HepG2 (cell line): ENCODE measurements around the gene PRSS23. TPM values are rescaled to one million over a fixed set of nuclear protein-coding genes. Genes with fewer than 3 reads are reported as not detected.

Experiments used
- ATAC-seq: fragments of 200-7000 bp; cut with Tn5 transposase; 3 replicates; pipeline ENCODE4 v1.9.1; 2020; ENCODE audit warnings: mild to moderate bottlenecking, moderate library complexity
- BruUV-seq: library from RNA; stranded (reverse); fragments of 400-500 nt; replicated peaks from 2 replicates; lab custom pipeline; 2021; lab: Mats Ljungman, UMichigan
- CTCF ChIA-PET: fragments of 300-600 bp; formaldehyde crosslinking; extraction: SDS; loops from one replicate; lab custom pipeline; 2021; ENCODE audit warnings: low total read pairs, inconsistent platforms, low intra/inter-chr PET ratio; lab: Yijun Ruan, JAX
- POLR2A ChIA-PET: fragments of 350-600 bp; sonication (Branson Sonifier 250); formaldehyde crosslinking; loops from one replicate; lab custom pipeline; 2020; ENCODE audit warnings: antibody characterized with exemption, inconsistent platforms; lab: Yijun Ruan, JAX
- DNase-seq: peaks from one replicate; pipeline ENCODE4 v3.0.0-alpha.2; 2015; ENCODE audit warnings: low spot score
- FAIRE-seq: peaks from 3 replicates; lab custom pipeline; 2011; peaks lifted over from hg19 to GRCh38; lab: Jason Lieb, UNC
- H2AFZ ChIP-seq: one replicate; pipeline ENCODE4 v1.6.1; 2011; ENCODE audit warnings: low read length, inconsistent platforms
- H3K27ac ChIP-seq: fragments of 300-600 bp; 3 replicates; pipeline ENCODE4 v1.8.0; 2011; ENCODE audit warnings: mixed run types, mild to moderate bottlenecking, mixed read lengths, low read length, inconsistent platforms; ENCODE audit not compliant: insufficient read depth; ENCODE audit errors: extremely low read length
- H3K27me3 ChIP-seq, 2 experiments: fragments of 200-600 bp in 1 of 2; 2 replicates in 1 of 2; 3 replicates in 1 of 2; pipeline versions ENCODE4 v1.6.0 to v1.8.0; 2011; ENCODE audit warnings: low read length in 2 of 2, mild to moderate bottlenecking in 2 of 2, moderate library complexity in 2 of 2, inconsistent platforms in 1 of 2; ENCODE audit not compliant: insufficient read depth in 2 of 2, control insufficient read depth in 1 of 2
- H3K36me3 ChIP-seq, 2 experiments: fragments of 200-600 bp in 1 of 2; replicated peaks in 1 of 2; 2 replicates in 1 of 2; 3 replicates in 1 of 2; pipeline versions ENCODE4 v1.5.1 to v1.8.0; 2011; ENCODE audit warnings: low read length in 2 of 2, inconsistent platforms in 1 of 2; ENCODE audit not compliant: insufficient read depth in 2 of 2, control insufficient read depth in 1 of 2
- H3K4me1 ChIP-seq: 2 replicates; pipeline ENCODE4 v1.5.1; 2012; ENCODE audit warnings: low read length, inconsistent platforms; ENCODE audit not compliant: insufficient read depth
- H3K4me2 ChIP-seq: 2 replicates; pipeline ENCODE4 v1.6.0; 2011; ENCODE audit warnings: low read depth, low read length, inconsistent platforms
- H3K4me3 ChIP-seq, 3 experiments: fragments of 200-600 bp in 1 of 3; sonication (generic), shearing (Covaris generic) in 1 of 3; replicated peaks in 1 of 3; 2 replicates each; pipeline ENCODE4 v1.5.1; 2011 to 2016; ENCODE audit warnings: low read length in 3 of 3, inconsistent platforms in 2 of 3, low read depth in 2 of 3, mild to moderate bottlenecking in 2 of 3, control low read depth in 1 of 3, mixed read lengths in 1 of 3; ENCODE audit not compliant: insufficient read depth in 1 of 3
- H3K79me2 ChIP-seq: one replicate; pipeline ENCODE4 v1.6.1; 2011; ENCODE audit warnings: low read length, inconsistent platforms; ENCODE audit not compliant: insufficient read depth
- H3K9ac ChIP-seq: 2 replicates; pipeline ENCODE4 v1.6.0; 2011; ENCODE audit warnings: mild to moderate bottlenecking, low read depth, low read length, inconsistent platforms; ENCODE audit not compliant: insufficient read depth
- H3K9me3 ChIP-seq: 2 replicates; pipeline ENCODE4 v1.5.1; 2012; ENCODE audit warnings: mild to moderate bottlenecking, low read length
- H4K20me1 ChIP-seq: 2 replicates; pipeline ENCODE4 v1.6.0; 2011; ENCODE audit warnings: inconsistent platforms, mild to moderate bottlenecking, low read length, moderate library complexity; ENCODE audit not compliant: insufficient read depth
- DRAP1 ChIP-seq: IDR thresholded peaks from 2 replicates; pipeline ENCODE4 v1.6.1; 2016; ENCODE audit warnings: missing genetic modification reagents, missing compliant biosample characterization
- GATA4 ChIP-seq: sonication (generic); IDR thresholded peaks from 2 replicates; pipeline ENCODE4 v1.6.1; 2016; ENCODE audit warnings: antibody characterized with exemption, low read depth, borderline replicate concordance
- GMEB2 ChIP-seq: IDR thresholded peaks from 2 replicates; pipeline ENCODE4 v1.6.1; 2016; ENCODE audit warnings: missing biosample characterization, missing genetic modification reagents, low read depth
- HHEX ChIP-seq: IDR thresholded peaks from 2 replicates; pipeline ENCODE4 v1.6.1; 2016; ENCODE audit warnings: control low read depth
- NAIF1 ChIP-seq: sonication (generic); formaldehyde crosslinking; IDR thresholded peaks from 2 replicates; pipeline ENCODE4 v1.5.0; 2020; ENCODE audit warnings: mild to moderate bottlenecking, missing genetic modification reagents, borderline replicate concordance
- PHF8 ChIP-seq: sonication (generic); formaldehyde crosslinking; IDR thresholded peaks from 2 replicates; pipeline ENCODE4 v1.5.0; 2020; ENCODE audit warnings: missing genetic modification reagents
- ZBTB2 ChIP-seq: sonication (generic); formaldehyde crosslinking; IDR thresholded peaks from 2 replicates; pipeline ENCODE4 v1.8.0; 2022; ENCODE audit warnings: low read depth, missing genetic modification reagents
- ZFP62 ChIP-seq: sonication (generic); formaldehyde crosslinking; IDR thresholded peaks from 2 replicates; pipeline ENCODE4 v1.4.0; 2020; ENCODE audit warnings: missing genetic modification reagents
- WGBS: methylation state at CpG from one replicate; pipeline ENCODE4 v1.1.6; 2017; ENCODE audit warnings: low lambda C conversion rate; 5-methylcytosine and 5-hydroxymethylcytosine counted together
- in situ Hi-C: cut with HindIII; loops from 2 replicates; pipeline ENCODE4 v1.10.0; 2017; ENCODE audit warnings: low pct_unique_long_range_greater_than_20kb; ENCODE audit not compliant: extremely low pct_ligation_motif_present
- intact Hi-C: fragments of 100-400 bp; cut with micrococcal nuclease; formaldehyde crosslinking; loops from one replicate; pipeline ENCODE4 v1.10.0; 2022; ENCODE audit not compliant: unreplicated experiment
- polyA plus RNA-seq, 8 experiments: library from polyadenylated mRNA; depleted of rRNA in 3 of 8; stranded (reverse) in 7 of 8; unstranded in 1 of 8; fragments of >200 nt; fragmentation: Illumina TruSeq in 4 of 8; extraction: Trizol in 4 of 8; gene quantifications; 2 replicates each; pipeline versions ENCODE4 v1.2.1 to v1.2.3, GENCODE V29; 2011 to 2016; ENCODE audit warnings: low read depth in 4 of 8, missing spikeins in 1 of 8, mixed read lengths in 1 of 8; ENCODE audit not compliant: insufficient read depth in 1 of 8
- total RNA-seq, 5 experiments: library from RNA; depleted of rRNA; stranded (reverse); fragments of >200 nt; fragmentation: Illumina TruSeq; extraction: Trizol; gene quantifications; 2 replicates each; pipeline ENCODE4 v1.2.3, GENCODE V29; 2016; ENCODE audit warnings: low read depth in 1 of 5
- TF ChIP-seq, protein P1 (sequence below): sonication (generic); formaldehyde crosslinking; IDR thresholded peaks from 2 replicates; pipeline ENCODE4 v1.4.0; 2020; ENCODE audit warnings: mild to moderate bottlenecking, missing genetic modification reagents

Gene PRSS23
- total and polyA plus RNA-seq, 2 of the 13 experiments (the other 11 are each of a cell fraction or from before 2014, with no cell fraction given): 0.20 to 0.30 TPM

DNA sequence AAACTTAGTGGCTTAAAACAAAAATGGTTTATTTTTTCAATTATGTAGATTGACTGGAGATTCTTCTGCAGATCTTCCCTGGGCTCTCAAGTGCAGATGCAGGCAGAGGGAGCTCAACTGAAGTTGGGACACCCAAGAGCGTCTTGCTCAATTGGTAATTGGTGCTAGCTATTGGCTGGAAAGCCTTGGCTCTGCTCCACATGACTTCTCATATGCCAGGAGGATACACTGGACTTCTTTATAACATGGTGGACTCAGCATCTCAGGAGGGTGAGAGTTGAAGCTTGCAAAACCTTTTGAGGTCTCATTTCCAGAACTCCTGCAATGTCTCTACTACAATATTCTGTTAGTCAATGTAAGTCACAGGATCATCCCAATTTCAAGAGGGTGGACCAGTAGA lies 42.2 kb upstream of the PRSS23 start:
- Histone ChIP-seq H3K27ac (no peak overlapping the region), H3K4me1 (no peaks in the 10 kb centered on the region), H4K20me1 (no peaks in the 10 kb centered on the region), H3K27me3 (no peaks in the 10 kb centered on the region; a peak in 1 of 5 replicates), H3K36me3 (no peaks in the 10 kb centered on the region), H3K4me3 (no peak overlapping the region), H3K9ac (no peak overlapping the region), H3K9me3 (no peaks in the 10 kb centered on the region), H3K79me2 (no peaks in the 10 kb centered on the region), H2AFZ (no peak overlapping the region), H3K4me2 (no peak overlapping the region)
- in situ Hi-C loops: no loop called here
- BruUV-seq: no TSS peak
- TF ChIP-seq ZFP62 (CRISPR knock-in tag) (no peak), GMEB2 (CRISPR knock-in tag) (no peak), ZBTB2 (CRISPR knock-in tag) (no peak), NAIF1 (CRISPR knock-in tag) (no peak), HHEX (no peak), PHF8 (no peak), DRAP1 (CRISPR knock-in tag) (no peak), GATA4 (no peak)
- TF ChIP-seq, protein P1, sequence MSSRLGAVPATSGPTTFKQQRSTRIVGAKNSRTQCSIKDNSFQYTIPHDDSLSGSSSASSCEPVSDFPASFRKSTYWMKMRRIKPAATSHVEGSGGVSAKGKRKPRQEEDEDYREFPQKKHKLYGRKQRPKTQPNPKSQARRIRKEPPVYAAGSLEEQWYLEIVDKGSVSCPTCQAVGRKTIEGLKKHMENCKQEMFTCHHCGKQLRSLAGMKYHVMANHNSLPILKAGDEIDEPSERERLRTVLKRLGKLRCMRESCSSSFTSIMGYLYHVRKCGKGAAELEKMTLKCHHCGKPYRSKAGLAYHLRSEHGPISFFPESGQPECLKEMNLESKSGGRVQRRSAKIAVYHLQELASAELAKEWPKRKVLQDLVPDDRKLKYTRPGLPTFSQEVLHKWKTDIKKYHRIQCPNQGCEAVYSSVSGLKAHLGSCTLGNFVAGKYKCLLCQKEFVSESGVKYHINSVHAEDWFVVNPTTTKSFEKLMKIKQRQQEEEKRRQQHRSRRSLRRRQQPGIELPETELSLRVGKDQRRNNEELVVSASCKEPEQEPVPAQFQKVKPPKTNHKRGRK (CRISPR knock-in tag): no peak
- no peak for ATAC-seq
- FAIRE-seq: no peak
- no peak for DNase-seq
- intact Hi-C loops: no loop called here
- 0% methylated on average over 1 of the region's 1 CpG for WGBS
- POLR2A ChIA-PET: no interaction called here
- CTCF ChIA-PET: no interaction called here
